ENCODE data around the gene CHP2. TPM values are rescaled to one million over a fixed set of nuclear protein-coding genes. Genes with fewer than 3 reads are reported as not detected.

The CHP2 gene
- total and polyA plus RNA-seq, 2 of the 13 experiments (the other 11 are each of a cell fraction or from before 2014, with no cell fraction given), result not detected

DNA sequence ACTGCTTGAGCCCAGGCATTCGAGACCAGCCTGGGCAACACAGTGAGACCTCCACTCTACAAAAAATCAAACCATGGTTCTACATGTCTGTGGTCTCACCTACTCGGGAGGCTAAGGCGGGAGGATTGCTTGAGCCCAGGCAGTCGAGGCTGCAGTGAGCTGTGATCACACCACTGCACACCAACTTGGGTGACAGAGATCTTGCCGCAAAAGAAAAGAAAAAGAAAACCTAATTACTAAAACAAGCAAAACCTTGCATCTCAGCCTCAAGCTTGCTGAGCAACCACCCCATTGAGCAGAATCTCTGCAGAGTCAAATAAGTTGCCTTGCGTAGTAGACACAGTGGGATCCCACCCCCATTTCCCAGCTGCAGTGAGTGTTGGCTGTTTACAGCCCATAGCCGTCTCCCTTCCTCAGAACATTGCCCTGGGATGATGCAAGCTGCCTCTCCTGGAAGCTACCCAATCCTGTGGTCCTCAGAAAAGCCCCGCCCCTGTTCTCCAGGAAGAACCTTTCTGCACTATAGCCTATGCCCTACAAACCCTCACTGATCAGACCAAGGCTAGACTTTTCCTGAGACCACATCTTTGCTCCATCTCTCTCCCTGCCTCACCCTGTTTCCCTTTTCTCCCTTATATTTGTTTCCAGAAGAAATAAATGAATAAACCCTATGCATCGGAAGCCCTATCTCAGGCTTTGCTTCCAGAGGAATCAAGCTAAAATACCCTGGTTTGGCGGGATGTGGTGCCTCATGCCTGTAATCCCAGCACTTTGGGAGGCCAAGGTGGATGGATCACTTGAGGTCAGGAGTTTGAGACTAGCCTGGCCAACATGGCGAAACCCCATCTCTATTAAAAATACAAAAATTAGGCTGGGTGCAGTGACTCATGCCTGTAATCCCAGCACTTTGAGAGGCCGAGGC is 25.1 kb upstream of the CHP2 start (continued):
- TF ChIP-seq ELF3 (CRISPR knock-in tag; IDR thresholded peaks at IDR 0.05) (peak; percentile 37; the same call in 1 of the 2 replicates), JUND (CRISPR knock-in tag; IDR thresholded peaks at IDR 0.05) (0 out of 2 replicates have a peak, but pooled peaks have one; percentile 30), ZNF501 (CRISPR knock-in tag; IDR thresholded peaks at IDR 0.05) (peak; percentile 42; the same call in 1 of the 2 replicates), EHMT2 (IDR thresholded peaks at IDR 0.05; ENCODE audit: borderline replicate concordance, low read depth, low read length) (no peak), ETV5 (CRISPR knock-in tag; IDR thresholded peaks at IDR 0.05; ENCODE audit: borderline replicate concordance) (no peak; the same call in 1 of the 2 replicates), ZNF124 (CRISPR knock-in tag; IDR thresholded peaks at IDR 0.05) (no peak), HNF4G (IDR thresholded peaks at IDR 0.05; ENCODE audit: borderline replicate concordance, low read depth, low read length) (peak; percentile 16; the same call in 1 of the 2 replicates), HNF4G (CRISPR knock-in tag; IDR thresholded peaks at IDR 0.05; ENCODE audit: borderline replicate concordance, low read depth) (no peak), ZNF75D (CRISPR knock-in tag; IDR thresholded peaks at IDR 0.05; ENCODE audit: borderline replicate concordance) (no peak), GABPB1 (CRISPR knock-in tag; IDR thresholded peaks at IDR 0.05) (peak; percentile 62; the same call in 1 of the 2 replicates), ZNF724P (CRISPR knock-in tag; IDR thresholded peaks at IDR 0.05; ENCODE audit: borderline replicate concordance) (no peak), ZNF746 (CRISPR knock-in tag; IDR thresholded peaks at IDR 0.05) (no peak), ASH2L (IDR thresholded peaks at IDR 0.05; ENCODE audit: insufficient read length, low read depth, low read length) (no peak), FOXA3 (CRISPR knock-in tag; IDR thresholded peaks at IDR 0.05) (peak; percentile 67), ZFP36L1 (CRISPR knock-in tag; IDR thresholded peaks at IDR 0.05) (no peak), CAMTA2 (CRISPR knock-in tag; IDR thresholded peaks at IDR 0.05; ENCODE audit: borderline replicate concordance) (no peak), PRMT3 (CRISPR knock-in tag; IDR thresholded peaks at IDR 0.05; ENCODE audit: borderline replicate concordance, low read depth) (no peak), ZBTB38 (CRISPR knock-in tag; IDR thresholded peaks at IDR 0.05) (no peak)
- TF ChIP-seq, protein P1, sequence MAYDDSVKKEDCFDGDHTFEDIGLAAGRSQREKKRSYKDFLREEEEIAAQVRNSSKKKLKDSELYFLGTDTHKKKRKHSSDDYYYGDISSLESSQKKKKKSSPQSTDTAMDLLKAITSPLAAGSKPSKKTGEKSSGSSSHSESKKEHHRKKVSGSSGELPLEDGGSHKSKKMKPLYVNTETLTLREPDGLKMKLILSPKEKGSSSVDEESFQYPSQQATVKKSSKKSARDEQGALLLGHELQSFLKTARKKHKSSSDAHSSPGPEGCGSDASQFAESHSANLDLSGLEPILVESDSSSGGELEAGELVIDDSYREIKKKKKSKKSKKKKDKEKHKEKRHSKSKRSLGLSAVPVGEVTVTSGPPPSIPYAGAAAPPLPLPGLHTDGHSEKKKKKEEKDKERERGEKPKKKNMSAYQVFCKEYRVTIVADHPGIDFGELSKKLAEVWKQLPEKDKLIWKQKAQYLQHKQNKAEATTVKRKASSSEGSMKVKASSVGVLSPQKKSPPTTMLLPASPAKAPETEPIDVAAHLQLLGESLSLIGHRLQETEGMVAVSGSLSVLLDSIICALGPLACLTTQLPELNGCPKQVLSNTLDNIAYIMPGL (CRISPR knock-in tag; IDR thresholded peaks at IDR 0.05; ENCODE audit: borderline replicate concordance in 1 of 2, low read depth in 1 of 2), result no peak
- TF ChIP-seq, protein P2, sequence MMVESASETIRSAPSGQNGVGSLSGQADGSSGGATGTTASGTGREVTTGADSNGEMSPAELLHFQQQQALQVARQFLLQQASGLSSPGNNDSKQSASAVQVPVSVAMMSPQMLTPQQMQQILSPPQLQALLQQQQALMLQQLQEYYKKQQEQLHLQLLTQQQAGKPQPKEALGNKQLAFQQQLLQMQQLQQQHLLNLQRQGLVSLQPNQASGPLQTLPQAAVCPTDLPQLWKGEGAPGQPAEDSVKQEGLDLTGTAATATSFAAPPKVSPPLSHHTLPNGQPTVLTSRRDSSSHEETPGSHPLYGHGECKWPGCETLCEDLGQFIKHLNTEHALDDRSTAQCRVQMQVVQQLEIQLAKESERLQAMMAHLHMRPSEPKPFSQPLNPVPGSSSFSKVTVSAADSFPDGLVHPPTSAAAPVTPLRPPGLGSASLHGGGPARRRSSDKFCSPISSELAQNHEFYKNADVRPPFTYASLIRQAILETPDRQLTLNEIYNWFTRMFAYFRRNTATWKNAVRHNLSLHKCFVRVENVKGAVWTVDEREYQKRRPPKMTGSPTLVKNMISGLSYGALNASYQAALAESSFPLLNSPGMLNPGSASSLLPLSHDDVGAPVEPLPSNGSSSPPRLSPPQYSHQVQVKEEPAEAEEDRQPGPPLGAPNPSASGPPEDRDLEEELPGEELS (CRISPR knock-in tag; IDR thresholded peaks at IDR 0.05), result 0 out of 2 replicates have a peak, but pooled peaks have one; percentile 17
- TF ChIP-seq, protein P3, sequence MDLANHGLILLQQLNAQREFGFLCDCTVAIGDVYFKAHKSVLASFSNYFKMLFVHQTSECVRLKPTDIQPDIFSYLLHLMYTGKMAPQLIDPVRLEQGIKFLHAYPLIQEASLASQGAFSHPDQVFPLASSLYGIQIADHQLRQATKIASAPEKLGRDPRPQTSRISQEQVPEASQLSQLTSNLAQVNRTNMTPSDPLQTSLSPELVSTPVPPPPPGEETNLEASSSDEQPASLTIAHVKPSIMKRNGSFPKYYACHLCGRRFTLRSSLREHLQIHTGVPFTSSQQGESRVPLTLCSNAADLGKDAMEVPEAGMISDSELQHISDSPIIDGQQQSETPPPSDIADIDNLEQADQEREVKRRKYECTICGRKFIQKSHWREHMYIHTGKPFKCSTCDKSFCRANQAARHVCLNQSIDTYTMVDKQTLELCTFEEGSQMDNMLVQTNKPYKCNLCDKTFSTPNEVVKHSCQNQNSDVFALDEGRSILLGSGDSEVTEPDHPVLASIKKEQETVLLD (CRISPR knock-in tag; IDR thresholded peaks at IDR 0.05; ENCODE audit: low read depth), result no peak
- TF ChIP-seq, protein P4, sequence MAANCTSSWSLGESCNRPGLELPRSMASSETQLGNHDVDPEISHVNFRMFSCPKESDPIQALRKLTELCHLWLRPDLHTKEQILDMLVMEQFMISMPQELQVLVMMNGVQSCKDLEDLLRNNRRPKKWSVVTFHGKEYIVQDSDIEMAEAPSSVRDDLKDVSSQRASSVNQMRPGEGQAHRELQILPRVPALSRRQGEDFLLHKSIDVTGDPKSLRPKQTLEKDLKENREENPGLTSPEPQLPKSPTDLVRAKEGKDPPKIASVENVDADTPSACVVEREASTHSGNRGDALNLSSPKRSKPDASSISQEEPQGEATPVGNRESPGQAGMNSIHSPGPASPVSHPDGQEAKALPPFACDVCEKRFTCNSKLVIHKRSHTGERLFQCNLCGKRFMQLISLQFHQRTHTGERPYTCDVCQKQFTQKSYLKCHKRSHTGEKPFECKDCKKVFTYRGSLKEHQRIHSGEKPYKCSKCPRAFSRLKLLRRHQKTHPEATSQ (CRISPR knock-in tag; IDR thresholded peaks at IDR 0.05; ENCODE audit: borderline replicate concordance), result no peak

Measured in HepG2 (cell line).